ENCODE data around the gene CDK18. TPM values are rescaled to one million over a fixed set of nuclear protein-coding genes. Genes with fewer than 3 reads are reported as not detected.

Gene CDK18
- total RNA-seq, 1 donor = 0.94 TPM

GRCh38 chr1:205506409-205507200 is 2.1 kb downstream of the CDK18 start:
- no peak overlapping the region for H3K4me3 ChIP-seq (ENCODE audit: low read length)
- peaks cover 8% of the 10 kb centered on the region for H3K4me1 ChIP-seq (ENCODE audit: insufficient read depth, low read length)
- no peaks in the 10 kb centered on the region for H3K9me3 ChIP-seq (ENCODE audit: low read depth, low read length)
- H3K27me3 ChIP-seq (ENCODE audit: insufficient read depth, low read length) = no peaks in the 10 kb centered on the region

DNA sequence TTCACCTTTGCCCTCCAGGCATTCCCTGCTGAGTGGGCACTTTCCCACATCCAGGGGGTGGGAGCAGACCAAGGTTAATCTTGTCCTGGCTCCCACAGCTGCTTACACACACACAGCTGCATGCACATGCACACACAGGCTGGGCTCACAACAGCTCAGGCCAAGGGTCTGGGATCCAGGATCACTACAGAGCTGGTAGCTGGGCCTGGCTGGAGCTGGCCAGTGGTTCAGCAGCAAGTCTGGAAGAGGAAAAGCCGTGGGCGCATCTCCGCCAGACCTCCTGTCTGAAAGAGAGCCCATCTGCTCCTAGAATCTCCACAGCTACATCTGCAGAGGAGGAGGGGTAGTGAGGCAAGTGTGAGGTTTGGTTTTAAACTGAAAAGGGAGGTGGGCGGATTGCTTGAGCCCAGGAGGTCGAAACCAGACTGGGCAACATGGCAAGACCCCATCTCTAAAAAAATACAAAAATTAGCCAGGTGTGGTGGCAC is 3.8 kb downstream of the CDK18 start:
- H3K27me3 ChIP-seq (ENCODE audit: insufficient read depth, low read length) = no peaks in the 10 kb centered on the region
- H3K4me1 ChIP-seq (ENCODE audit: insufficient read depth, low read length) = peaks cover 11% of the 10 kb centered on the region
- no peak overlapping the region for H3K4me3 ChIP-seq (ENCODE audit: low read length)
- H3K9me3 ChIP-seq (ENCODE audit: low read depth, low read length) = no peaks in the 10 kb centered on the region

GRCh38 chr1:205510308-205510950 is 6.0 kb downstream of the CDK18 start:
- no peaks in the 10 kb centered on the region for H3K9me3 ChIP-seq (ENCODE audit: low read depth, low read length)
- no peak overlapping the region for H3K4me3 ChIP-seq (ENCODE audit: low read length)
- no peaks in the 10 kb centered on the region for H3K27me3 ChIP-seq (ENCODE audit: insufficient read depth, low read length)
- H3K4me1 ChIP-seq (ENCODE audit: insufficient read depth, low read length) = peaks cover 11% of the 10 kb centered on the region

DNA sequence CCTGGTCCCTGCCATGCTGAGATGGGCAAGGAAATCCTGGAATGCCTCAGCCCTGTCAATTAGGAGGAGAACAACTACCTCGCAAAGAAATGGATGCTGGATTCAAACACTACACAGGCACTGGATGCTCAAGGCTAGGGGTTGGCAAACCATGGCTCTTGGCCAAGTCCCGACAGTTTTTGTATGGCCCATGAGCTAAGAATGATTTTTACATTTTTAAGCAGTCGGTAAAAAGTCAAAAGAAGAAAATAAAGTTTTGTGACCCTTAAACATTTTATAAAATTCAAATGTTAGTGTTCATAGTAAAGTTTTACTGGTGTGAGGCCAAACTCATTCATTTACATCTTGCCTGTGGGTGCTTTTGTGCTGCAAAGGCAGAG is 6.5 kb downstream of the CDK18 start:
- no peaks in the 10 kb centered on the region for H3K27me3 ChIP-seq (ENCODE audit: insufficient read depth, low read length)
- peaks cover 9% of the 10 kb centered on the region for H3K4me1 ChIP-seq (ENCODE audit: insufficient read depth, low read length)
- H3K9me3 ChIP-seq (ENCODE audit: low read depth, low read length) = no peaks in the 10 kb centered on the region
- no peak overlapping the region for H3K4me3 ChIP-seq (ENCODE audit: low read length)

GRCh38 chr1:205512059-205513045 is 7.9 kb downstream of the CDK18 start:
- Histone ChIP-seq H3K4me1 (ENCODE audit: insufficient read depth, low read length) (peaks cover 9% of the 10 kb centered on the region), H3K27me3 (ENCODE audit: insufficient read depth, low read length) (no peaks in the 10 kb centered on the region), H3K9me3 (ENCODE audit: low read depth, low read length) (no peaks in the 10 kb centered on the region), H3K4me3 (ENCODE audit: low read length) (no peak overlapping the region)

GRCh38 chr1:205513774-205514173 is 9.3 kb downstream of the CDK18 start:
- Histone ChIP-seq H3K9me3 (ENCODE audit: low read depth, low read length) (no peaks in the 10 kb centered on the region), H3K4me1 (ENCODE audit: insufficient read depth, low read length) (peaks cover 9% of the 10 kb centered on the region), H3K27me3 (ENCODE audit: insufficient read depth, low read length) (no peaks in the 10 kb centered on the region), H3K4me3 (ENCODE audit: low read length) (no peak overlapping the region)

DNA sequence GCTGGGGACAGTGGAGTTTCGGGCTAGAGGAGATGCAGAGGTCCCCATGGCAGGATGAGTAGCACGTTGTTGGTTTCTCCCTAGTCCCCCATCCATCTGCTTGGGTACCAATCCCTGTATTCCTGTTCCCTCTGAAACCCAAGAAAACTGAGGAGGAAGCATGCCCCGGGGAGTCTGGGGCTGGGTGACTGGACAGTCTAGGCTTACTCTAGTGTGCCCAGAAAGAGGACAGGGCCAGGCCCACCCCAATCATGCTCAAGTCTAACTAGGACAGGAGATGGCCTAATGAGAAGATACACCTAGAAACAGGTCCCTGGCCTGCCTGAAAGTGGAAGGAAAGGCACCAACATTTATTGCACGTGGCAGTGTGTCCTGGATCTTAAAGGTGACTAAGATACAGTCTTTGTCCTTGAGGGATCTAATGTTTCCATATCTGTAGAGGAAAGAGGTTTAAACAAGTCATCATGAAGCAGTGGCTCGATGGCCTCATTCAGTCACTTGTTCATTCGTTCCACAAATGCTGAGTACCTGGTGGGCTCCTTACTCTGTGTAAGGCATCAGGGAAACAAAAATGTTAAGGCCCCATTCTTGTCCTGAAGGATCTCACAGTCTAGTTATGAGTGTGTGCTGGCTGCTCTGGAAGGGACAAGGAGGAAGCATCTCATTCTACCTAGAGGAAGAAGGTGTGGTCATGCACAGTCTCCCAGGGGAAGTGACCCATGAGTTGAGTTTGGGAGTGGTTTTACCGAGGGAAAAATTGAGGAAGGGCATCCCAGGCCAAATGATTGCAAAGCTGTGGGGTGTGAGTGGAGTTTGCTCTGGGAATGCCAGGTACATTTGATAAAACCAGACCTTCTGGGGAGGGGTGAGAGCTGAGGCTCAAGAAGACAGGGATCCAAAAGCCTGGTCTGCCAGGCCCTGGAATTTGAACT is 10.0 kb downstream of the CDK18 start:
- H3K9me3 ChIP-seq (ENCODE audit: low read depth, low read length) = no peaks in the 10 kb centered on the region
- H3K4me3 ChIP-seq (ENCODE audit: low read length) = no peak overlapping the region
- no peaks in the 10 kb centered on the region for H3K27me3 ChIP-seq (ENCODE audit: insufficient read depth, low read length)
- peaks cover 9% of the 10 kb centered on the region for H3K4me1 ChIP-seq (ENCODE audit: insufficient read depth, low read length)

GRCh38 chr1:205515781-205516253 is 11.3 kb downstream of the CDK18 start:
- H3K4me1 ChIP-seq (ENCODE audit: insufficient read depth, low read length) = peaks cover 9% of the 10 kb centered on the region
- H3K9me3 ChIP-seq (ENCODE audit: low read depth, low read length) = no peaks in the 10 kb centered on the region
- H3K4me3 ChIP-seq (ENCODE audit: low read length) = no peak overlapping the region
- no peaks in the 10 kb centered on the region for H3K27me3 ChIP-seq (ENCODE audit: insufficient read depth, low read length)

DNA sequence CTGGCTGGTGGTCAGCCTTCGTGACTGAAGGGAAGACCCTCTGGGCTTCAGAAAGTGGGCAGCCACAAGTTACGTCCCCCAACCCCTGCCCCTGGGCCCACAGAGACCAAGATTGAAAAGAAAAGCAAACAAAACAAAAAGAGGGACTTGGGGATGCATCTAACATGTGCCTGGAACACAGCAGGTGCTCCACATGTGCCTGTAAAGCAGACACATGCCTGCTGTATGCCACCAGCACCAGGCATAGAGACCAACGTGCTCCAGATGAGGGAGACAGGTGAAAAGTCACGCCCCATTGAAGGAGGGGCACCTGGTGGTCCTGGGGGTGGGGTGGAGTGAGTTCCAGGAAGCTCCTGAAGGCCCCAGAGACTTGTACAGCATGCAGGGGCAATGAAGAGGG is 11.9 kb downstream of the CDK18 start:
- no peak overlapping the region for H3K4me3 ChIP-seq (ENCODE audit: low read length)

DNA sequence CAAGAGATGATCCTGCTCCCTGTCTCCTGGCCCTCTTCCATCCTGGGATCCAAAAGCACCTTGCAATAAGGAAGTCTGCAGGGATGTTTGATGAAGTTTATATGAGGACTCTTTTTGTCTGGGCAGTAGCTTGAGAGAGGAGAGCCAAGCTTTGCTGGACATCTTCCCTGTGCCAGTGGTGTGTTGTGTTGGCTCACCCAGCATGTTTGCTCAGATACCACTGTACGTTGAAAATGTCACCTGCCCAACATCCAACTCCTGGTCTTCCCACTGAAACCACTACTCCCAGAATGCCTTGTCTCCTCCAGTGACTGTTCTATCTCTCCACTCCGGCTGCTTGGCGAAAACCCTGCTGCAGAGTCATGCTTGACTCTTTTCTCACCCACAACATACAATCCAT is 12.8 kb downstream of the CDK18 start:
- Histone ChIP-seq H3K4me3 (ENCODE audit: low read length) (no peak overlapping the region), H3K9me3 (ENCODE audit: low read depth, low read length) (no peaks in the 10 kb centered on the region), H3K4me1 (ENCODE audit: insufficient read depth, low read length) (peaks cover 6% of the 10 kb centered on the region), H3K27me3 (ENCODE audit: insufficient read depth, low read length) (no peaks in the 10 kb centered on the region)

More for the DNA sequence above, 11.9 kb downstream of the CDK18 start:
- peaks cover 9% of the 10 kb centered on the region for H3K4me1 ChIP-seq (ENCODE audit: insufficient read depth, low read length)
- H3K9me3 ChIP-seq (ENCODE audit: low read depth, low read length) = no peaks in the 10 kb centered on the region
- no peaks in the 10 kb centered on the region for H3K27me3 ChIP-seq (ENCODE audit: insufficient read depth, low read length)

DNA sequence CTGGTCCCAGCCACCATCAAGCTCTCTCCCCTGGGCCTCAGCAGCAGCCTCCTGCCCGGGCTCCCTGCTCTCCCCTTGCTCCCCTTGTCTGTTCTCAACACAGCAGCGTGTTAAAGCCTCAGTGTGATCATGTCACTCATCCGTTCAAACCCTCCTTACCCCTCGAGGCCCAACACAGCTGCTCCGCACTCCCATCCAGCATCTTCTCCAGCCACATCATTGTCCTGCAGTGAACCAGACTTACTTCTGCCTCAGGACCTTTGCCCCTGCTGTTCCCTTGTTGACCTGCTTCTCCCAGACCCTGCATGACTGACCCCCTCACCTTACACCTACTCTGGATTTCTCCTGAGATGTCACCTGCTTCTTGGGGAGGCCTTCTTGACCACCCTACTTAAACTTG is 13.3 kb downstream of the CDK18 start:
- Histone ChIP-seq H3K4me1 (ENCODE audit: insufficient read depth, low read length) (peaks cover 6% of the 10 kb centered on the region), H3K27me3 (ENCODE audit: insufficient read depth, low read length) (no peaks in the 10 kb centered on the region), H3K9me3 (ENCODE audit: low read depth, low read length) (no peaks in the 10 kb centered on the region), H3K4me3 (ENCODE audit: low read length) (no peak overlapping the region)

DNA sequence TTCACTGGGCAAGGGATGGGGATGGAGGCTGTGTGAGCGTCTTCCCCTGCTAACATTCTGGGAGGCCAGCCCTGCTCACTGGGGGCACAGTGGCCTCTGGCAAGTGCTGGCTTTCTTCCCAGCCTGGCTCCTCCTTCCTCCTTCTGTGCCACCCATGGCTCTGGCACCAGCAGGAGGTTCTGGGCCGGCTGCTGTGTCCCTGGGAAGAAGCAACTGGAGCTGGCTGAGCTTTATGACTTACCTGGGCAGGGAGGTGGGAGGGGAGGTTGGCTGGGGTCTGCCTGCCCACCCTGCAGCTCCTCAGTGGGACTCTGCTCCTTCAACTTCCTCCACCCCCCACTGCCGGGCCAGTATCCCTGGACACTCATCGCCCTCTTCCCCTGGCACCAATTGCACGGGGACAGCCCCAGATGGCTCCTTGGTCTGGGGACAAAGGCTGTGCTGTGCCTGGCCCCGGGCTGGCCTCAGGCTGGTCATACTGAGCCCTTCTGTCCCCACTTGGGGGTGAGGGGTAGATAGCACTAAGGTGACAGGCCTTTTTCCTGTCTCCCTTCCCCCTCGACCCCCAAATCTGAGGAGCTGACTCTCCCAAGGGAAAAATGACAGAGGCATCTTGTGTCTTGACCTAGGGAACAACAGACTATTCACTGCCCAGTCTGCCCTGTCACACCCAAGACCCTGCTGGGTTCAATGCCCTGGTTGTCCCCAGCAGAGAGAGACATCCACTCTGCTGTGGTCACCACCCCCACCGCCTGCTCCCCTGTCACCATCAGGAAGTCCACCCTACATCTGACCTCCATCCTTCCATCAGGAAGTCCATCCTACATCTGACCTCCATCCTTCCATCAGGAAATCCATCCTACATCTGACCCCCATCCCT is 14.4 kb downstream of the CDK18 start:
- Histone ChIP-seq H3K27me3 (ENCODE audit: insufficient read depth, low read length) (no peaks in the 10 kb centered on the region), H3K4me1 (ENCODE audit: insufficient read depth, low read length) (peaks cover 6% of the 10 kb centered on the region), H3K9me3 (ENCODE audit: low read depth, low read length) (no peaks in the 10 kb centered on the region), H3K4me3 (ENCODE audit: low read length) (no peak overlapping the region)

GRCh38 chr1:205519541-205520131 is 15.2 kb downstream of the CDK18 start:
- Histone ChIP-seq H3K4me1 (ENCODE audit: insufficient read depth, low read length) (peaks cover 4% of the 10 kb centered on the region), H3K9me3 (ENCODE audit: low read depth, low read length) (no peaks in the 10 kb centered on the region), H3K4me3 (ENCODE audit: low read length) (no peak overlapping the region), H3K27me3 (ENCODE audit: insufficient read depth, low read length) (no peaks in the 10 kb centered on the region)

Measured in mononuclear cell (primary cell).